ENCODE data around the gene NAPEPLD.

The NAPEPLD gene

DNA sequence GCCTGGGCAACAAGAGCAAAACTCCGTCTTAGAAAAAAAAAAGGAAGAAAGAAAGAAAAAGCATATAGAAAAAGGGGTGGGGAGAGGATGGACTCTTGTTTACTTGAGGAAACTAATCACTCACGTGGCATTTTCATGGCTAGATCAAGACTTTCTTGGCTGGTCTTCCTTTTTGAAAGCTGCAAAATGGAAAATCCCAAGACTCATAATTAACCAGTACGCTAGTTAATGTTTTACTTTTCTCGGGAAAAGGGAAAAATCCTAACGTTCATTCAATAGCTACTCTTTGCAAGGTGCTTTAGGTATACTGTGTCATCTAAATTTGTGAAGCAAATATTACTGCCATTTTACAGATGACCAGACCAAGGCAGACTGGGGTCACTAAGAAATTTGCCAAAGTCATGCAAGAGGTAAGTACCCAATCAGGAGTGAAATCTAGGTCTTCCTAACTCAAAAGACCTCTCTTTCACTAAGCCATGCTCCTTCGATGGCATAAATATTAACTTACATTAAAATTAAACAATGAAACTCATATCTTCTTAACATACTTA lies 24.4 kb downstream of the NAPEPLD start:
- ChIA-PET POLR2A (no interaction called here), CTCF (no interaction called here)
- DNase-seq (ENCODE audit: extremely low spot score): no peak
- TF ChIP-seq TARDBP (IDR thresholded peaks at IDR 0.05) (no peak), ZNF384 (IDR thresholded peaks at IDR 0.05) (no peak), ELF4 (IDR thresholded peaks at IDR 0.05) (no peak), L3MBTL2 (conservative IDR thresholded peaks at IDR 0.05) (no peak), FOXM1 (IDR thresholded peaks at IDR 0.05; ENCODE audit: borderline replicate concordance) (no peak), SP1 (IDR thresholded peaks at IDR 0.05) (no peak), HDGF (IDR thresholded peaks at IDR 0.05; ENCODE audit: borderline replicate concordance) (no peak), BHLHE40 (IDR thresholded peaks at IDR 0.05; ENCODE audit: borderline replicate concordance) (no peak), NFRKB (IDR thresholded peaks at IDR 0.05) (no peak), SUZ12 (IDR thresholded peaks at IDR 0.05) (no peak), FOXK2 (IDR thresholded peaks at IDR 0.05) (no peak), FOXA1 (IDR thresholded peaks at IDR 0.05) (no peak), PKNOX1 (IDR thresholded peaks at IDR 0.05) (no peak), LEF1 (IDR thresholded peaks at IDR 0.05; ENCODE audit: borderline replicate concordance) (no peak), CTBP1 (IDR thresholded peaks at IDR 0.05; ENCODE audit: borderline replicate concordance) (no peak), ARNT (IDR thresholded peaks at IDR 0.05) (no peak)

DNA sequence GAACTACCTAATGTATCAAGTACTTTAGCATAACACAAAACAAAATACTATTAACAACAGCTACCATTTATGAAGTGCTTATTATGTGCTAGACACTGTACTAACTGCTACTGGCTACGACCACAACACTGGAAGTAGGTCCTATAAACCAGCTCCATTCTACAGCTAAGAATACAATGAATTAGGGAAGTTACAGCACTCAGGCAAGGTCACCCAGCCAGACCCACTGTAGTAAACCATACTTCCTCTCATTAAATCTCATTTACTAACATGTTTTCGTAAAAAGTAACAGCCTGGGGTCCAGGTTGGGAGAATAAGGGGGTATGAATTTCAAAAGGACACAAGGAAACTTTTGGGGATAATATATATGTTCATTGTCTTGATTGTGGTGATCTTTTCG lies 25.4 kb downstream of the NAPEPLD start:
- ChIA-PET CTCF (no interaction called here), POLR2A (no interaction called here)
- no peak for TF ChIP-seq LEF1 (IDR thresholded peaks at IDR 0.05; ENCODE audit: borderline replicate concordance)
- TF ChIP-seq FOXA1 (IDR thresholded peaks at IDR 0.05): no peak
- no peak for TF ChIP-seq SUZ12 (IDR thresholded peaks at IDR 0.05)
- no peak for TF ChIP-seq ZNF384 (IDR thresholded peaks at IDR 0.05)
- no peak for TF ChIP-seq NFRKB (IDR thresholded peaks at IDR 0.05)
- no peak for TF ChIP-seq CTBP1 (IDR thresholded peaks at IDR 0.05; ENCODE audit: borderline replicate concordance)
- TF ChIP-seq PKNOX1 (IDR thresholded peaks at IDR 0.05): no peak
- TF ChIP-seq FOXM1 (IDR thresholded peaks at IDR 0.05; ENCODE audit: borderline replicate concordance): no peak
- no peak for TF ChIP-seq TARDBP (IDR thresholded peaks at IDR 0.05)
- no peak for DNase-seq (ENCODE audit: extremely low spot score)

GRCh38 chr7:103121641-103122040 lies 27.3 kb downstream of the NAPEPLD start:
- no peak for DNase-seq (ENCODE audit: extremely low spot score)
- POLR2A ChIA-PET: no interaction called here
- CTCF ChIA-PET: no interaction called here
- no peak for TF ChIP-seq ARNT (IDR thresholded peaks at IDR 0.05)
- TF ChIP-seq SUZ12 (IDR thresholded peaks at IDR 0.05): no peak
- TF ChIP-seq FOXM1 (IDR thresholded peaks at IDR 0.05; ENCODE audit: borderline replicate concordance): no peak
- TF ChIP-seq ELF4 (IDR thresholded peaks at IDR 0.05): no peak
- TF ChIP-seq HDGF (IDR thresholded peaks at IDR 0.05; ENCODE audit: borderline replicate concordance): no peak
- no peak for TF ChIP-seq PKNOX1 (IDR thresholded peaks at IDR 0.05)
- TF ChIP-seq FOXK2 (IDR thresholded peaks at IDR 0.05): no peak
- no peak for TF ChIP-seq ZNF384 (IDR thresholded peaks at IDR 0.05)
- TF ChIP-seq BHLHE40 (IDR thresholded peaks at IDR 0.05; ENCODE audit: borderline replicate concordance): no peak
- TF ChIP-seq LEF1 (IDR thresholded peaks at IDR 0.05; ENCODE audit: borderline replicate concordance): no peak
- TF ChIP-seq CTBP1 (IDR thresholded peaks at IDR 0.05; ENCODE audit: borderline replicate concordance): no peak
- TF ChIP-seq TARDBP (IDR thresholded peaks at IDR 0.05): no peak
- TF ChIP-seq FOXA1 (IDR thresholded peaks at IDR 0.05): no peak
- TF ChIP-seq L3MBTL2 (conservative IDR thresholded peaks at IDR 0.05): no peak
- TF ChIP-seq SP1 (IDR thresholded peaks at IDR 0.05): no peak
- TF ChIP-seq NFRKB (IDR thresholded peaks at IDR 0.05): no peak

- no peak for DNase-seq (ENCODE audit: extremely low spot score)
- POLR2A ChIA-PET: no interaction called here
- no peak for TF ChIP-seq NFRKB (IDR thresholded peaks at IDR 0.05)
- no peak for TF ChIP-seq FOXM1 (IDR thresholded peaks at IDR 0.05; ENCODE audit: borderline replicate concordance)
- TF ChIP-seq SP1 (IDR thresholded peaks at IDR 0.05): no peak
- no peak for TF ChIP-seq TARDBP (IDR thresholded peaks at IDR 0.05)
- no peak for TF ChIP-seq FOXK2 (IDR thresholded peaks at IDR 0.05)
- TF ChIP-seq ARNT (IDR thresholded peaks at IDR 0.05): no peak
- no peak for TF ChIP-seq ELF4 (IDR thresholded peaks at IDR 0.05)
- TF ChIP-seq SUZ12 (IDR thresholded peaks at IDR 0.05): no peak
- TF ChIP-seq FOXA1 (IDR thresholded peaks at IDR 0.05): no peak
- TF ChIP-seq L3MBTL2 (conservative IDR thresholded peaks at IDR 0.05): no peak
- TF ChIP-seq ZNF384 (IDR thresholded peaks at IDR 0.05): no peak
- TF ChIP-seq BHLHE40 (IDR thresholded peaks at IDR 0.05; ENCODE audit: borderline replicate concordance): no peak
- TF ChIP-seq CTBP1 (IDR thresholded peaks at IDR 0.05; ENCODE audit: borderline replicate concordance): no peak
- TF ChIP-seq PKNOX1 (IDR thresholded peaks at IDR 0.05): no peak
- no peak for TF ChIP-seq HDGF (IDR thresholded peaks at IDR 0.05; ENCODE audit: borderline replicate concordance)
- no peak for TF ChIP-seq LEF1 (IDR thresholded peaks at IDR 0.05; ENCODE audit: borderline replicate concordance)
- CTCF ChIA-PET: no interaction called here
Measured at GRCh38 chr7:103120362-103120761, 28.5 kb downstream of the NAPEPLD start.

- ChIA-PET POLR2A (no interaction called here), CTCF (no interaction called here)
- no peak for DNase-seq (ENCODE audit: extremely low spot score)
- TF ChIP-seq SUZ12 (IDR thresholded peaks at IDR 0.05) (no peak), ELF4 (IDR thresholded peaks at IDR 0.05) (no peak), ARNT (IDR thresholded peaks at IDR 0.05) (no peak), L3MBTL2 (conservative IDR thresholded peaks at IDR 0.05) (no peak), LEF1 (IDR thresholded peaks at IDR 0.05; ENCODE audit: borderline replicate concordance) (no peak), FOXA1 (IDR thresholded peaks at IDR 0.05) (no peak), FOXK2 (IDR thresholded peaks at IDR 0.05) (no peak), HDGF (IDR thresholded peaks at IDR 0.05; ENCODE audit: borderline replicate concordance) (no peak), PKNOX1 (IDR thresholded peaks at IDR 0.05) (no peak)
Measured at GRCh38 chr7:103119791-103120291, 29.1 kb downstream of the NAPEPLD start.

All from HEK293T (cell line).